WTC11 (cell line): Measurements from ENCODE around the gene ROBO1. TPM values are rescaled to one million over a fixed set of nuclear protein-coding genes. Genes with fewer than 3 reads are reported as not detected.

ENCODE experiments used
- ATAC-seq: fragments of 200-7000 bp; cut with Tn5 transposase; 2 replicates; pipeline ENCODE4 v1.10.0; 2021; ENCODE audit warnings: mild to moderate bottlenecking, moderate library complexity
- CTCF ChIA-PET: fragments of 300-600 bp; sonication (Branson Sonifier 250); formaldehyde crosslinking; loops from one replicate; lab custom pipeline; 2021; ENCODE audit warnings: antibody characterized with exemption; lab: Charles Lee
- POLR2A ChIA-PET: fragments of 350-600 bp; sonication (Branson Sonifier 250); formaldehyde crosslinking; loops from one replicate; lab custom pipeline; 2021; ENCODE audit warnings: antibody characterized with exemption; lab: Charles Lee
- DNase-seq: peaks from one replicate; pipeline ENCODE4 v3.0.0; 2021; ENCODE audit warnings: low spot score
- H3K27ac Mint-ChIP-seq: 2 replicates; pipeline ENCODE4 v1.8.0; 2021; ENCODE audit warnings: mixed read lengths
- H3K27me3 Mint-ChIP-seq: 2 replicates; pipeline ENCODE4 v1.8.0; 2021; ENCODE audit warnings: low read depth, mild to moderate bottlenecking, moderate library complexity, mixed read lengths
- H3K36me3 Mint-ChIP-seq: 2 replicates; pipeline ENCODE4 v1.8.0; 2021; ENCODE audit warnings: mixed read lengths
- H3K4me1 Mint-ChIP-seq: 2 replicates; pipeline ENCODE4 v1.8.0; 2022; ENCODE audit warnings: mixed read lengths
- H3K4me3 Mint-ChIP-seq: 2 replicates; pipeline ENCODE4 v1.8.0; 2021; ENCODE audit warnings: mild to moderate bottlenecking, moderate library complexity, mixed read lengths
- H3K9me3 Mint-ChIP-seq: 2 replicates; pipeline ENCODE4 v1.8.0; 2021; ENCODE audit warnings: mixed read lengths
- AFF4 ChIP-seq: sonication (generic); formaldehyde crosslinking; IDR thresholded peaks from 2 replicates; pipeline ENCODE4 v1.8.1; 2023; ENCODE audit warnings: mild to moderate bottlenecking, missing genetic modification reagents, borderline replicate concordance
- CREM ChIP-seq: sonication (generic); formaldehyde crosslinking; IDR thresholded peaks from 2 replicates; pipeline ENCODE4 v1.8.1; 2022; ENCODE audit warnings: mild to moderate bottlenecking, missing genetic modification reagents, moderate library complexity
- CTCF ChIP-seq: fragments of 200-600 bp; IDR thresholded peaks from 2 replicates; pipeline ENCODE4 v1.8.0; 2022; ENCODE audit warnings: antibody characterized with exemption
- FOXK1 ChIP-seq: sonication (generic); formaldehyde crosslinking; IDR thresholded peaks from 2 replicates; pipeline ENCODE4 v1.8.0; 2022; ENCODE audit warnings: mild to moderate bottlenecking, moderate library complexity, missing genetic modification reagents
- MLX ChIP-seq: sonication (generic); formaldehyde crosslinking; IDR thresholded peaks from 2 replicates; pipeline ENCODE4 v1.8.1; 2023; ENCODE audit warnings: mild to moderate bottlenecking, missing genetic modification reagents, moderate library complexity
- NR2C2 ChIP-seq: sonication (generic); formaldehyde crosslinking; IDR thresholded peaks from 2 replicates; pipeline ENCODE4 v1.8.0; 2022; ENCODE audit warnings: mild to moderate bottlenecking, missing genetic modification reagents
- SOX15 ChIP-seq: fragments of 250-450 bp; sonication (Bioruptor Pico); IDR thresholded peaks from 2 replicates; pipeline ENCODE4 v1.9.0; 2021; ENCODE audit warnings: mild to moderate bottlenecking
- TCF7 ChIP-seq: sonication (generic); formaldehyde crosslinking; IDR thresholded peaks from 2 replicates; pipeline ENCODE4 v1.8.0; 2022; ENCODE audit warnings: mild to moderate bottlenecking, low read depth, missing genetic modification reagents, moderate library complexity
- ZNF219 ChIP-seq: sonication (generic); formaldehyde crosslinking; IDR thresholded peaks from 2 replicates; pipeline ENCODE4 v1.8.0; 2023; ENCODE audit warnings: missing genetic modification reagents, mild to moderate bottlenecking, borderline replicate concordance
- ZNF232 ChIP-seq: sonication (generic); formaldehyde crosslinking; IDR thresholded peaks from 2 replicates; pipeline ENCODE4 v1.8.0; 2022; ENCODE audit warnings: mild to moderate bottlenecking, missing genetic modification reagents
- ZNF396 ChIP-seq: fragments of 250-450 bp; sonication (Bioruptor Pico); IDR thresholded peaks from 2 replicates; pipeline ENCODE4 v1.8.0; 2021; ENCODE audit warnings: mild to moderate bottlenecking, moderate library complexity, borderline replicate concordance
- total RNA-seq: library from RNA; stranded (reverse); gene quantifications from 3 replicates; pipeline ENCODE4 v1.2.3, GENCODE V29; 2021
- TF ChIP-seq, protein P1 (sequence below): fragments of 250-450 bp; sonication (Bioruptor Pico); conservative IDR thresholded peaks from 2 replicates; pipeline ENCODE4 v1.9.0; 2021; ENCODE audit warnings: mild to moderate bottlenecking

Gene ROBO1
- total RNA-seq, 1 experiment from 2014 or later, result 90.9 TPM

DNA sequence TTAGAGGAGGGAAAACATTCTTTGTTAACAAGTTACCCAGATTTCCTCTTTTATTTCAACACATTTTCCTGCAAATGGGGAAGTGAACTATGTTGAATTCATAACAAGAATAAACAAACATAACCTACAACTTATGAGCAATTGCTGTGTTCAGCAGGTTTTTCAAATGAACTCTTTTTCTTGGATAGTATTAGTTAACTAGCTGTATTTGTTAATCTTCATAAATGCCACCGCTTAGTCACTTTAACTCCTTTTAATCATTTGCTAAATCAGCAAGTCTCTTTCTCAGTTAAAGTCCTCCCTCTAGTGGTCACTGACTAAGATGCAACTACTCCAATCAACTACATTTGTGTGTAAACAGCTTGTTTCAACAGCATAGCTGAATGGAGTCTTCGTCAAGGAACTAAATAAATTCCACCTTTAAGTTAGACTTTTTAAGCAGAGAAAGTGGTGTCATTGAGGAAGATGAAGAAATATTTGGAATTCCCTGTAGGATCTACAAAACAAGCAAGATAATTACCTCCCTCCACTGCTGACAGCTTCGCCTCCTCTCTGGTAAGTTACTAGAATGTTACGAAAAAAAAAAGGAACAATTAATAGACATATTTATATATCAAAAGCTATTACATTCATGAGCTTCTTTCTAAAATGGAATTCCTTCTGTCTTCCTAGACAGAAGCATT, 1122.0 kb downstream of the ROBO1 start:
- peaks cover 57% of the 10 kb centered on the region for H3K4me1 Mint-ChIP-seq
- no peak for DNase-seq
- no peak overlapping the region for H3K27ac Mint-ChIP-seq
- H3K36me3 Mint-ChIP-seq, result peaks cover 1% of the 10 kb centered on the region; the same call in 1 of the 2 replicates
- ChIA-PET CTCF (interaction anchor here (0.5 to 2.1 kb wide), 39 partner anchors 9 to 988 kb away, joined by 3 to 25 read pairs (median 4); no protein-coding TSS in a partner anchor), POLR2A (interaction anchor here (0.6 kb wide), 1 partner anchor 1667 kb away, joined by 3 read pairs; no protein-coding TSS in a partner anchor)
- TF ChIP-seq CTCF, result peak; percentile 87
- no peak for TF ChIP-seq NR2C2 (CRISPR knock-in tag)
- ATAC-seq, result 0 out of 2 replicates have a peak, but pooled peaks have one; percentile 43
- no peaks in the 10 kb centered on the region for H3K9me3 Mint-ChIP-seq
- no peaks in the 10 kb centered on the region for H3K27me3 Mint-ChIP-seq
- H3K4me3 Mint-ChIP-seq, result no peak overlapping the region

DNA sequence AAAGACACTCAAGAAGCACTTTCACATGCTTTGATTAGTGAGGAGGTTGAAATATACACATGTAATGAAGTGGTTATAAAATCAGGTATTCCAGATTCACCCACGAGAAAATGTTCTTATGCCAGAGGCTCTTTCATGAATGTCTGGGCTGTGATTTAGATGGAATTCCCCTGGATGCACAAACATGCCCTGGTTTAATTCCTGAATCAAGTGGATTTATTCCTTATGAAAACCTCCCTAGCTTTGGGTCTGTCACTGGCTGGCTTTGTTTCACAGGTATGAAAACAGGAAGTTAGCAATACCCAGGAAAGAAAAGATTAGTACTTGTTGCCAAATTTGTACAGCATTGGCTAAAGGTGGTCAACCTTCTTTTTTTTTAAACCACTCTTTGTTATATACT, 1123.0 kb downstream of the ROBO1 start:
- Mint-ChIP-seq H3K4me3 (no peak overlapping the region), H3K27me3 (no peaks in the 10 kb centered on the region), H3K4me1 (peaks cover 54% of the 10 kb centered on the region), H3K36me3 (0 out of 2 replicates have a peak, but pooled peaks cover 4% of the 10 kb centered on the region), H3K9me3 (no peaks in the 10 kb centered on the region), H3K27ac (no peak overlapping the region)
- TF ChIP-seq AFF4 (CRISPR knock-in tag) (no peak), ZNF396 (no peak), SOX15 (CRISPR knock-in tag) (no peak), FOXK1 (CRISPR knock-in tag) (no peak), CREM (CRISPR knock-in tag) (no peak), ZNF232 (CRISPR knock-in tag) (no peak), MLX (CRISPR knock-in tag) (no peak), ZNF219 (no peak), TCF7 (CRISPR knock-in tag) (no peak)
- TF ChIP-seq, protein P1, sequence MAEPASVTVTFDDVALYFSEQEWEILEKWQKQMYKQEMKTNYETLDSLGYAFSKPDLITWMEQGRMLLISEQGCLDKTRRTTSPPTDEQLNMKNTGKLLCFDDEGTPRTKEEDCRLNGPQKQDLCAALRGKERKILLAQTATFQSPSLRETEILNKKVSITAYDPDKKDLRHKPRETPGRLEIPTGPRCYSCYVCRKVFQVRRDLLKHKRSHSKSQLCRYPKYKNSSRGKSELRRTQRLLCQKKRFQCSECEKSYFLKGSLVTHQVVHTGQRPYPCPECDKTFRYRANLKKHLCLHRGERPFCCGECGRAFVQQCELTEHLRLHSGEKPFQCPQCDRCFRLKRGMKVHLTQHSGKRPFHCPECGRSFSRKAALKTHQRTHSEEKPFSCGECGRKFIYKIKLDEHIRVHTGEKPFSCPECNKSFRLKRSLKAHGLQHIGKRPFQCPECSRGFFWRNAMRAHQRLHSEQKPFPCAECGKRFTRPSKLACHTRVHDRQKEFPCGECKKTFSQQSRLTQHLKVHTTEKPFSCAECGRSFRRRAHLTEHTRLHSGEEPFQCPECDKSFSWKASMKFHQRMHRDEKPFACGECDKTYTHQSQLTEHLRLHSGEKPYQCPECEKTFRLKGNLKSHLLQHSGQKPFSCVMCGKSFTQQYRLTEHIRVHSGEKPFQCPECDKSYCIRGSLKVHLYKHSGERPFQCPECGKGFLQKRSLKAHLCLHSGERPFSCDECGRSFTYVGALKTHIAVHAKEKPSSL (CRISPR knock-in tag), result no peak
- CTCF ChIA-PET, result interaction anchor here (0.7 to 2.1 kb wide), 7 partner anchors 18 to 1008 kb away, joined by 3 to 25 read pairs (median 5); no protein-coding TSS in a partner anchor
- ATAC-seq (no peak), DNase-seq (no peak)
- POLR2A ChIA-PET, result no interaction called here
